CD1c-positive myeloid dendritic cell (primary cell): ENCODE measurements around the gene MICAL1.

Experiments
- DNase-seq: peaks from one replicate; pipeline ENCODE4 v3.0.0-alpha.2; 2016; ENCODE audit errors: extremely low spot score

MICAL1 gene, protein sequence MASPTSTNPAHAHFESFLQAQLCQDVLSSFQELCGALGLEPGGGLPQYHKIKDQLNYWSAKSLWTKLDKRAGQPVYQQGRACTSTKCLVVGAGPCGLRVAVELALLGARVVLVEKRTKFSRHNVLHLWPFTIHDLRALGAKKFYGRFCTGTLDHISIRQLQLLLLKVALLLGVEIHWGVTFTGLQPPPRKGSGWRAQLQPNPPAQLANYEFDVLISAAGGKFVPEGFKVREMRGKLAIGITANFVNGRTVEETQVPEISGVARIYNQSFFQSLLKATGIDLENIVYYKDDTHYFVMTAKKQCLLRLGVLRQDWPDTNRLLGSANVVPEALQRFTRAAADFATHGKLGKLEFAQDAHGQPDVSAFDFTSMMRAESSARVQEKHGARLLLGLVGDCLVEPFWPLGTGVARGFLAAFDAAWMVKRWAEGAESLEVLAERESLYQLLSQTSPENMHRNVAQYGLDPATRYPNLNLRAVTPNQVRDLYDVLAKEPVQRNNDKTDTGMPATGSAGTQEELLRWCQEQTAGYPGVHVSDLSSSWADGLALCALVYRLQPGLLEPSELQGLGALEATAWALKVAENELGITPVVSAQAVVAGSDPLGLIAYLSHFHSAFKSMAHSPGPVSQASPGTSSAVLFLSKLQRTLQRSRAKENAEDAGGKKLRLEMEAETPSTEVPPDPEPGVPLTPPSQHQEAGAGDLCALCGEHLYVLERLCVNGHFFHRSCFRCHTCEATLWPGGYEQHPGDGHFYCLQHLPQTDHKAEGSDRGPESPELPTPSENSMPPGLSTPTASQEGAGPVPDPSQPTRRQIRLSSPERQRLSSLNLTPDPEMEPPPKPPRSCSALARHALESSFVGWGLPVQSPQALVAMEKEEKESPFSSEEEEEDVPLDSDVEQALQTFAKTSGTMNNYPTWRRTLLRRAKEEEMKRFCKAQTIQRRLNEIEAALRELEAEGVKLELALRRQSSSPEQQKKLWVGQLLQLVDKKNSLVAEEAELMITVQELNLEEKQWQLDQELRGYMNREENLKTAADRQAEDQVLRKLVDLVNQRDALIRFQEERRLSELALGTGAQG

DNA sequence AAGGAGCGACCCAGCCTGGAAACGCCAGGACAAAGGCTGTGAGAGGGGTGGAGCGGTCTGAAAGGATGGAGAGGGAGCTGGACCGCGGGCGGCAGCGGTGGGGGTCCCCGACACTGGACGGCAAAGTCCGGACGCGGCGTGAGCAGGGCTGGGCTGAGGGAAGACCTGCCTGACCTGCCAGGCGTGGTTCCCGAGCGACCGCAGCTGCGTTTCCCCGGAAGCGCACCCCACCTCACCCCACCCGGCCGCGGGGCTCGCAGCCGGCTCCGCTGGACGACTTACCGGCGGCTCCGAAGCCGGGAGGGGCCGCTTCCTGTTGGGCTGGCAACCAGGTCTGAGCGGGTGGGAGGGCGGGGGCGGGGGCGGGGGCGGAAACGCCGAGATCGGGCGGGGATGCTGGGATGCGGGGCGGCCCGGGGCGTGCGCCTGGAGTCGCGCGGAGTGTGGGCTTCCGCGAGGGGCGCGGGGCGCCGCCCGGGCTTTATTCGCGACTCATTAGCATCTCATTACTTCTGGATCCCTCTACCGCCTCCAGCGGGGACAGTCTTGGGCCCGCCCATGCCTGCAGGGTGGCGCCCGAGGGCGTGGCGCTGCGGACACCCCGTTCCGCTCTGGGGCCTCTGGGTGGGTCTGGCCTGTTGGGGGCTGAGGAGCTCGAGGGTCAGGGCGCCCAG lies at the start of gene MICAL1:
MICAL1 (minus strand) TSS at position 336 of the 674 bp plus-strand sequence. CDS start 1,576 bp downstream, outside the sequence.
- DNase-seq: peak; percentile 89

DNA sequence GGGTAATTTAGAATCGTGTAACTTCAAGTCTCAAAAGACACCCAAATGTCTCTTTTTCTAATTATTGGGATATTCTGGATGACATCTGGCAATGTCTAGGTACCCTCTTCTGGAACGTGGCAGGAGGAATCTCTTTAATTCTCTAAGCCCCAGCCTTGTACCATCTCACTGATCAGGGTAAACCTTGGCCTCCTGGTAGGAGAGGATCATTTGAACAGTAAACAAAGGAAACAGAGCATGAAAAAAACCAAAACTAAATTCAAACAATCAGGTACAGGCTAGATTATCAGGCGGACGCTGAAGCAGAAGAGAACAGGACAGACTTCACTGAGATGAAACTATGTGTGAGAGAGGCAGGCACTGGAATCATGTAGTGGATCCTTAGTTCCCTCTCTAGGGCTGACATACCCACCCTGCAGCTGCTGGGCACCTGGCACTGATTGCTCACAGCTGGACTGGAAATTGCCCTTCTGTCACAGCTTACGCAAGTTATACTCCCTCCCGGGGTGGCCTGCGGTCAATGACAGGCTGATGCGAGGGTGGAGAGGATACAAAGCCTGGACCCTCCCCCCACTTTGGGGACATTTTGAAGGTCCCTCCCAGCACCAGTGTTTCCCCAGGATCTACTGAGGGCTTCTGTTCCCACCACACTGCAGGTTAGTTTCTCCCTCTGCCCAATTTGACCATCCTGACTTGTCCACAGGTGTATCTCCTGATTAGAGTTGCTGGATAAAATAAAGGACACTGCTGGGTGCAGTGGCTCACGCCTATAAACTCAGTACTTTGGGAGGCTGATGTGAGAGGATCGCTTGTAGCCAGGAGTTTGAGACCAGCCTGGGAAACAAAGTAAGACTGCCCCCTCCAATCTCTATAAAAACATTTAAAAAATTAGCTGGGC lies 48.0 kb upstream of the MICAL1 start:
- no peak for DNase-seq

DNA sequence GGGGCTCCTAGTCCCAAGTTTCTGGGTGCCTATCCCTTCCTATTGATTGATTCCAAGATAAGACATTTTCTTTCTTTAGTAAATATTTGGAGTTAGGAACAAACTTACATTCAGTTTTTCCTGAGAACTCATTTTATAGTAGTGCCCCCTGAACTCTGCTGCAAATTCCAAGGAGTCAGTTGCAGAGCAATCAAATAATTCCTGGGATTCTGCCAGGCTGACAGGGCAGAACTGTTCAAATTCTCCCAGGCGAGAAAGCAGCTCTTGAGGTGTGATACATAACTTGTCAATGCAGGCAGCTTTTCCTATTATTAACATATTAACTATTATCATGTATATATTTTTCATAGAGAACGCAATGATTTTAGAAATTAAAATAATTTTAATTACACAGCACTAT lies 43.4 kb upstream of the MICAL1 start:
- DNase-seq: no peak

DNA sequence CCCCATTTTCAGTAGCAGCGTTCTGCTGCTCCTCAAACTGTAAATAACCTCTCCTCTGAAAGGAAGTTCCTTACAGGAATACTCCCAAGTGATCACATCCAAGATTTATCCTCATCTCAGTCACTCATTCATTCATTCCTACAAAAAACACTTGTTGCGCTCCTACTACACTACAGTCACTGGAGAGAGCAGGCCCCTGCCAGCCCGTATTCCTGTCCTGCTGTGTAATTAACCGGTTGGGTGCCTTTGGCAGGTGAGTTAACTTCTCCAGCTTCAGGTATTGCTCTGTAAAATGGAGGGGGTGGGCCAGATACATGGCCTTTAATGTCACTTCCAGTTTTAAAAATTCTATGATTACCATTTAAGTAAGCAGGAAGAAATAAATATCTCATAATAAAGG lies 42.5 kb upstream of the MICAL1 start:
- DNase-seq: no peak

DNA sequence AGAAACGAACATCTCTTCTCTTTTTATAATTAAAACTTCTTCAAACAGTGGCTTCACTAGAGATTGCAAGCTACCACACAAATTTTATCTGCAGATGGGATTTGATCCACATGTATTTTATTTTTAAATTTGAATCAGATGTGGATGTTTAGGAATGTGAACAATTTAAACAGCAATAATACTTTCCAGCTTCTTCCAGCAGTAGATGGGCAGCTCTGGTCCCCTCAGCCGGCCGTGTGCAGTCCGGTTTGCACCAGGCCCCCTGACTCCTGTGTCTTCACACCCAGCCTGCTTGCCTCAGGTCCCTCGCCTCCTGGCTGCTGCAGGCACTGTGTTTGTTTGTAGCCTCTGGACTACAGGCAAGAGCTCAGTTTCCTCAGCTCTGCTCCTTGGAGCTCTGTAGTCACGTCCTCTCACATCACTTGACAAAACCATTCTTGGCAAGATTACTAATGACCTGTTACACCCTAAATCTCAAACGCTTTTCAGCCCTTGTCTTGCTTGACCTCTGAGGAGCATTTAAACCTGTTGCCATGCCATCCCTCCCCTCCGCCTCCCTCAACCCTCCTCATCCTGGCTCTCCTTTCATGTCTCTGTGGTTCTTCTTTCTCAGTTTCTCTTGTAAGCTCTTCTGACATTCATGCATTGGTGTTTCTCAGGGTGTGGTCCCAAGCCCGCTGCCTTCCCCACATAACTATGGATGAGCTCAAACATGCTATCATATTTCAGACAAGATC lies 40.6 kb upstream of the MICAL1 start:
- DNase-seq: no peak

DNA sequence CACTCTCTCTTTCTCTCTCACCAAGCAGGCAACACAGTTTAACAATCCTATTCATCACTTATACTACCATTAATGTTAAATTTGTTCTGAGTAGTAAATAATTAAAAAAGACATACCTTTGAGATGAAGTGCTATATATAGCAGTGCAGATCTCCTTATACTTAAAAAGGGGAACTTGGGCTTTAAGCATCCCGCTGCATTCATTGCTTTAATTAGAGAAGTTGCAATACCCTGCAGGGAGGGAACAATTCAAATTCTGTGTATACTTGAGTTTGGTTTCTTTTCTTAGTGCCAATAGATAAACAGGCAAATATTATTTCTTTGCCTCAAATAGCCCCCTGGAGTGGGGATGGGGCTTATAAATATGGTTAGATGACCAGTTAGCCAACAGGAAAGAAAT lies 38.3 kb upstream of the MICAL1 start:
- peak; percentile 57 for DNase-seq

DNA sequence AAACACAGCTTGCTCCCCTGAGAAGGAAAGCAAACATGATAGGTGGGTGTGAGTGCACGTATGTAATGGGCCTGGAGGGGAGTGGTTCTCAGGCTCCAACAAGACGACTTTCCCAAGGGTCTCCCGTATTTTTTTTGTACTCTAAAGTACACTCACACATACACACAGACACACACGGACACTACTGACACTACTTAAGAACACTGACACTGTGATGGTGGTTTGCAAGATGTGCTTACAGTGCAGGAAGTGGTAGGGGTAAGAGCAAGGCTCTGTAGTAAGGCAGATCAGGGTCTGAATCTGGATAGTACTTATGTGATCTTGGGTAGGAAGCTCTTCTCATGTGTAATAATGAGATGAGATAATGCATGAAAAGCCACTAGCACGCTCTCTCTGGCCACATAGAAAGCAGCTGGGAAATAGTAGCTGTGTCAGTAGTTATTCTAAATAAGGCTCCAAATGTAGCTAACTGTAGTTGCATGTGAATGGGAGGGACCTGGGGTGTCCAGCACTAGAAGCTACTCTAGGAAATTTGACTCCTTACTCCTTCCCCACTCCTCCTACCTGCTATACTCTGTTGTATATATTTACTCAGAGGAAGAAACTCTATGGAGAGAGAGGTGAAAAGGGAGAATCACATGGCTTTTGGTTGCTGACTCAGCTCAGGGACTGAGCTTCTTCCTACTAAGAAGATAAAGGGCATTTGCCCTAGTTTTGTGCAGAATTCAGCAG lies 35.8 kb upstream of the MICAL1 start:
- no peak for DNase-seq

DNA sequence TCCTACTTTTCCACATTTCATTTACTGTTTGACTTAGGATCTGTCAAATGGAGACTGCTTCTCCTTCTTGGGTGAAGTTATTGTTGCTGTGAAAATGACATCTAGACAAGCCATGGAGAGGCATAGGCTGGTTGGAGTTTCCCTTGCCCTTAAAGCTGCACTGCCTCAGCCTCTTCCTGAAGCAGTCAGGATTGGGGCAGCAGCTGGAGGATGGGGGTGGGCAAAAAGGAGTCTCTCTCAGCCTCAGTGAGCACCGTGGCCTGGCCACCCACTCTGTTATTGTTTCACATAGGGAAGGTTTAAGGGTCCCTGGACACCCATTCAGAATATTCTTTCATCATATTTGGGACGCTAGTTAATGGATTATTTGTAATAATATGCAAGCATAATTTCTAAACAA lies 35.1 kb upstream of the MICAL1 start:
- DNase-seq: no peak

DNA sequence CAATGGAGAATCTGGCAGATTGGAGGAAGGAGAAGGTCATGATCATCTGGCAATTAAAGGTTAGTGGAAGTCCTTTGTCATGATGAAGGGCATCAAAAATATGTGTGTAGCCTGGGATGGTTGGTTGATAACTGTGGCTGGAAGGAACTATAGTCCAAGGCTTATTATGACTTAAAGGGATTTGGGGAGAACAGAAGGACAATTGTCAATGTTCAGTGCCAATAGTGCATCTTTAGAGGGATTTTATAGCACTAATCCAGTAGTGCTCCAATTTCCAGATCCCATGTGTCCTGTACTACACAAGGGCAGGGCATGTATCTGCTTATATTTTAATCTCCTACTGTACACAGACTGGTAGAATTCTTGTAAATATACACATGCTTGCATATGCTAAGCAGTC lies 32.4 kb upstream of the MICAL1 start:
- DNase-seq: no peak

DNA sequence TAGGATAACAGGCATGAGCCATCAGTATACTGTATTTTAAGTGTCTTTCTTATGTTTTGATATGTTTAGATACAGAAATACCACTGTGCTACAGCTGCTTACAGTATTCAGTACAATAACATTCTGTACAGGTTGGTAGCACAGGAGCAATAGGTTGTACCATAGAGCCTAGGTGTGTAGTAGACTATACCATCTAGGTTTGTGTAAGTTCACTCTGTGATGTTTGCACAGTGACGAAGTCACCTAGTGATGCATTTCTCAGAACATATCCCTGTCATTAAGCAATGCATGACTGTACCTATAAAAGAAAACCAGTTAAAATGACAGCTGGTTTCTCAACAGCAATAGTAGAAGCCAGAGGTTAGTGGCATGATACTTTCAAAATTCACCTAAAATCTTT lies 30.5 kb upstream of the MICAL1 start:
- no peak for DNase-seq

DNA sequence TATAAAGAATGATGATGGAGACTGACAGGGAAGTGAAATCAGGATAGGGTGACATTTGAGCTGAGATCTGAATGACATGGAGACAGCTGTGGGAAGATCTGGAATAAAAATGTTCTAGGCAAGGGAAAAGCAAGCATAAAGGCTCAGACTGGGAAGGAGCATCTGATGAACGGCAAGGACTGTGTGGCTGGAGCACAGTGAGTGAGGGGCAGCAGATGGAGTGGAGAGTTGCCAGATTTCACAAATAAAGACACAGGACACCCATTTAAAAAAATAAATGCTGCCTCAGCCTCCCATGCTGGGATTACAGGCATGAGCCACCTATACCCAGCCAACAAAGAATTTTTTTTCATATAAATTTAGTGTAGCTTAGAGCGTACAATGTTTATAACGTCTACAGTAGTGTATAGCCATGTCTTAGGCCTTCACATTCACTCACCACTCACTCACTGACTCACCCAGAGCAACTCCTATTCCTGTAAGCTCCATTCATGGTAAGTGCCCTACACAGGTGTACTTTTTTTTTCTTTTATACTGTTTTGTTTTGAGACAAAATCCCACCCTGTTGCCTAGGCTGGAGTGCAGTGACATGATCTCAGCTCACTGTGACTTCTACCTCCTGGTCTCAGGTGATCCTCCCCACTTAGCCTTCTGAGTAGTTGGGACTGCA lies 29.8 kb upstream of the MICAL1 start:
- no peak for DNase-seq

DNA sequence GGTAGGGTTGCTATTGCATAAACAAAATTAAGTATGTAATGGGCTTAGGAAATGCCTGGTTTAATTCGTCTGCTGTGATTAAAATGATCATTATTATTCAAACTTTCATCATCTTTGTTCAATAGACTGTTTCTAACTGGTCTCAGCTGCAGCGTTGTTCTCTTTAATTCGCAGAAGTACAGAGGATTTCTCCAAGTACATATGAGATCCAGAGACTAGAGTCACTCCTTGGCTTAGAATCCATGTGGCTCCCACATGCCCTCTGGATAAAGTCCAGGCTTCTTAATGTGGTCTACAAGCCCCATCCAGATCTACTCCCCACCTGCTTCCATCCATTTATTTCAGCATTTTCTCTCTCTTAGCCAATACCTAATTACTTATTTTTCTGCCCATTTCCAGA lies 28.6 kb upstream of the MICAL1 start:
- DNase-seq: no peak

DNA sequence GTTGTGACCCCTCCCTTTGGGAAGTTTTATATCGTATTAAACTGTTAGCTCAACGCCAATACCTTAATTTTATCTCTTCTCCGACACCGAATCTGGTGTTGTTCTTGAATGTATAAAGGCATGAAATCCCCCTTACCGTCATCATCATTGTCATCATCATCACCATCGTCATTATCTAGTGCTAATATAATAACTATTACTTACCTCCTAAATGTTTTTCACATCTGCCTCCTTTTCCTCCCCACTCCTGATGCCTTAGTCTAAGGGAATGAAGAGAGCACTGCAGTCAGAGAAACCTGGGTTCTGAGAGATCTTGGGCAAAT lies 28.1 kb upstream of the MICAL1 start:
- DNase-seq: no peak

DNA sequence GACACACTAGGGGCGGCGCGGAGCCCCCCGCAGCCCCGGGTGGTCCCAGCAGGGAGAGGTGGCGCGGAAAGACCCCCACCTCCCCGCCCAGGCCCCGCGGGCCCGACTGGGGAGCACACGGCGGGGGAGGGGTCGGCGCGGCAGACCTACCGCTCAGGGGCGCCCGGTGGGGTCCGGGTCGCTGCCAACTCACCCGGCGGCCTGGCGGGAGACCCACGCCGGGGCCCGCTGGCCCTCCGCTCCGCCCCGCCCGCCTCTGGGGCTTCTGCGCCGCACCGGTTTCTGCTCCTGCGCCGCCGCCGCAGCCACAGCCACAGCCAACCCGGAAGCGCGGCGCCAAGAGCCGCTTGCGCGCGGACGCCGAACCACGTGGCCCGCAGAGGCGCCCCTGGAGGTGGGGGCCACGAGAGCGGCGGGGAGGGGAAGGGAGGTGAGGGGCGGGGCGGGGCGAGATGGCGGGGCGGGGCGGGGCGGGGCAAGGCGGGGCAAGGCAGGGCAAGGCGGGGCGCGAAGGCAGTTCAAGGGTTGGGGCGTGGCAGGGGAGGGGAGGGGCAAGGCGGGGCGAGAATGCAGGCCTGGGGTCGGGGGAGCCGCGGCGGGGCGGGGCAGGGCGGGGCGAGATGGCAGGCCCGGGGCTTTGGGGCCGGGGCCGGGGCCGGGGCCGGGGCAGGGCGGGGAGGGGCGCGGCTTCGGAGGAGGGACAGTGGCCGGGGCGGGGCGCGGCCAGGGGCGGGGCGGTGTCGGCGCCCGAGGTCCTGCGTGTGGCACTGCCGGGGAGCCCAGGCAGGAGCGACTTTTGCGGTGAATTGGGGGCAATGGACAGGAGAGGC lies 27.5 kb upstream of the MICAL1 start, which contains the start of gene ZBTB24:
ZBTB24 (minus strand) TSS at position 315 of the 830 bp plus-strand sequence. CDS start 1,193 bp downstream, outside the sequence.
- DNase-seq: peak; percentile 96

DNA sequence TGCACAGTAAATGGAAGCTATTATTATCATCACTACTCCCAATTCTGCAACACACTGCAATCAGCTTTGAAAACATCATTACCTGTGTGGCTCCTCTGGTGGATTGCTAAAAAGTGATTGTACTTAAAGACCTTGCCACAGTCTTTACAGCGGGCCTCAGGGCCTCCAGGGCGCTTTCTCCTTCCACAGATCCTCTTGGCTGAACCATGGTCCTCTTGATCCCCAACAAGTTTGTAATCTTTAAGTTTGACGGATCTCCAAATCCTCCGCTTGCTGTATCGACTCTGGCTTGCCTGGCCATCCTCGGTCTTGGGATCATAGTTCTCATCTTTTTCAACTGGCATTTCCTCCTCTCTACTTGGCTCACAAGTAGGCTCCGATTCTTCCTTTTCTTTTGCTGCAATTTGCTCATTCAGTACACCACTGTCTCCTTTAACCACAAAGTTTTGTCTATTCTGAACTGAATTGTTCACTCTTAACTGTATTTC lies 25.5 kb upstream of the MICAL1 start:
- DNase-seq: no peak

DNA sequence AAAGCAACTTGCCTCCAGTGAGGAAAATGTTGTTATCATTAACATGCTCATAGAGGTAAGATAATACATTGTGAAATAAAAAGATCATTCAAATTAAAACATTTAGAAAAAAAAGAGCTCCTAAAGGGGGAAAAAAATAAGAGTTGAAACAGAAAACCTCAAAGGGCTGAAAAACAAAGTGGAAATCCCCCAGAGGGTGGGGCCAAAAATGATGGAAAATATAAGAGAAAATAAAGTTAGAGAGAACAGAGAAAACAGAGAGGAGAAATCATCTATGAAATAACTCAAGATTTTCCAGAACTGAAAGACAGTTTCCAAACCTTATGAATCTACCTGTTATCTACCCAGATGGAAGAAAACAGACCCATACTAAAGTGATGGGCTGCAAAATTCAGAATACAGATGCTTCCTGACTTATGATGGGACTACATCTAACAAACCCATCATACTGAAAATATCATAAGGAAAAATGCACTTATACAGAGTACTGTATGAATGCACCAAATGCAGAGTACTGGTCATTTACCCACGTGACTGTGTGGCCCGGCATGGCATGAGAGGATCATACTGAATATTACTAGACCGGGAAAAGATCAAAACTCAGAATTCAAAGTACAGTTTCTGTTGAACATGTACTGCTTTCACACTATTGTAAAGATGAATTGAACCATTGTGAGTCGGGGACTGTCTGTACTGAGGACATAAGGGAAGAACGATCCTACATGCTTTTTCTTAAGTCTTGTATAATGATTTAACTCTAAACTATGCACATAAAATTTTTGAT lies 23.5 kb upstream of the MICAL1 start:
- DNase-seq: no peak

DNA sequence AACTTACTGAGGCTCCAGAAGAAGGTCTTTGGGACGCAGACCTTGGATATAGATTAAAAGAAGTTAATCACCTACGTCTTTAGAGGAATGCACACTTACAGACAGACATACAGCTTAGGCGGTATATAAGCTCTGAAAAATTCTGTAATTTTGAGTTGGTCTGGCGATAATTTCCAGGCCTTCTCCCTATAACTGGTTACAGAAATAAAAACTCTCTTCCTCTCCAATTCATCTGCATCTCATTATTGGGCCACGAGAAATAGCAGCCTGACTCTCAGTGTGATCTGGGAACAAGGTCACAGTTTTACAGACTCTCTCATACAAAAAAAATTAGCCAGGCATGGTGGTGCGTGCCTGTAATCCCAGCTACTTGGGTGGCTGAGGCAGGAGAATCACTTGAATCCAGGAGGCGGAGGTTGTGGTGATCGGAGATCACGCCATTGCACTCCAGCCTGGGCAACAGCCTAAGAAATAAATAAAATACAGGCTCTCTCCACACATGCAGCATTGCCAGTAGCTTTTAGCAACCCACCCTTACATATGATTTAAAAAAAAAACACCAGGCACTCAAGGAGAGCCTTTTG lies 22.7 kb upstream of the MICAL1 start:
- no peak for DNase-seq
